CD14-positive monocyte (primary cell): ENCODE results near the gene GRK2. TPM values are rescaled to one million over a fixed set of nuclear protein-coding genes. Genes with fewer than 3 reads are reported as not detected.

Experiments
- DNase-seq, 3 donors: peaks; one replicate each; pipeline ENCODE4 v3.0.0-alpha.2; 2011 to 2022
- H2AFZ ChIP-seq: 2 replicates; pipeline ENCODE4 v1.6.0; 2012; ENCODE audit warnings: mild to moderate bottlenecking, low read depth, low read length, inconsistent platforms; ENCODE audit not compliant: insufficient read depth, poor library complexity, severe bottlenecking
- H3K27ac ChIP-seq, 2 donors: 1 replicate in 1 of 2; 2 replicates in 1 of 2; pipeline ENCODE4 v1.5.1; 2012 to 2013; ENCODE audit warnings: low read length in 2 of 2, control low read depth in 1 of 2, inconsistent platforms in 1 of 2, low read depth in 1 of 2, mild to moderate bottlenecking in 1 of 2
- H3K27me3 ChIP-seq, 2 donors: one replicate each; pipeline versions ENCODE4 v1.6.0 to v1.6.1; 2011 to 2013; ENCODE audit warnings: low read length in 2 of 2; ENCODE audit not compliant: control insufficient read depth in 2 of 2, insufficient read depth in 2 of 2
- H3K36me3 ChIP-seq, 2 donors: replicated peaks in 1 of 2; 1 replicate in 1 of 2; 2 replicates in 1 of 2; pipeline versions ENCODE4 v1.5.1 to v1.6.1; 2012 to 2013; ENCODE audit warnings: low read length in 2 of 2, control low read depth in 1 of 2, inconsistent platforms in 1 of 2, mild to moderate bottlenecking in 1 of 2; ENCODE audit not compliant: insufficient read depth in 2 of 2, control insufficient read depth in 1 of 2
- H3K4me1 ChIP-seq, 2 donors: 1 replicate in 1 of 2; 2 replicates in 1 of 2; pipeline versions ENCODE4 v1.5.1 to v1.6.1; 2012 to 2013; ENCODE audit warnings: low read length in 2 of 2, control low read depth in 1 of 2, inconsistent platforms in 1 of 2, mild to moderate bottlenecking in 1 of 2, moderate library complexity in 1 of 2; ENCODE audit not compliant: insufficient read depth in 2 of 2, control insufficient read depth in 1 of 2
- H3K4me2 ChIP-seq: replicated peaks from 2 replicates; pipeline ENCODE3; 2012; ENCODE audit warnings: low read length, moderate library complexity, mild to moderate bottlenecking; ENCODE audit not compliant: poor library complexity, severe bottlenecking; ENCODE audit errors: extremely low read depth
- H3K4me3 ChIP-seq, 3 experiments: fragments of 200-600 bp in 1 of 3; sonication (generic) in 1 of 3; replicated peaks in 1 of 3; 1 replicate in 2 of 3; 2 replicates in 1 of 3; pipeline ENCODE4 v1.5.1; 2011 to 2013; ENCODE audit warnings: low read length in 3 of 3, mild to moderate bottlenecking in 3 of 3, control low read depth in 2 of 3, low read depth in 2 of 3, inconsistent platforms in 1 of 3, moderate library complexity in 1 of 3
- H3K79me2 ChIP-seq: 2 replicates; pipeline ENCODE4 v1.6.0; 2012; ENCODE audit warnings: mild to moderate bottlenecking, control low read depth, inconsistent platforms, low read length, moderate library complexity; ENCODE audit not compliant: insufficient read depth
- H3K9ac ChIP-seq: 2 replicates; pipeline ENCODE4 v1.6.0; 2017; ENCODE audit warnings: low read length, mild to moderate bottlenecking; ENCODE audit not compliant: insufficient read depth, poor library complexity, severe bottlenecking
- H3K9me3 ChIP-seq, 2 donors: replicated peaks in 1 of 2; 1 replicate in 1 of 2; 2 replicates in 1 of 2; pipeline versions ENCODE4 v1.5.1 to v1.6.1; 2012 to 2013; ENCODE audit warnings: low read length in 2 of 2, control low read depth in 1 of 2; ENCODE audit not compliant: control insufficient read depth in 1 of 2, insufficient read depth in 1 of 2
- H4K20me1 ChIP-seq: 2 replicates; pipeline ENCODE4 v1.6.0; 2012; ENCODE audit warnings: mild to moderate bottlenecking, low read length, control low read depth, moderate library complexity; ENCODE audit not compliant: insufficient read depth
- H3K27ac Mint-ChIP-seq, 7 donors: one replicate each; pipeline ENCODE4 v1.8.0; 2020; ENCODE audit warnings: mild to moderate bottlenecking in 7 of 7, mixed read lengths in 7 of 7, moderate library complexity in 6 of 7, inconsistent platforms in 2 of 7
- H3K27me3 Mint-ChIP-seq, 3 donors: one replicate each; pipeline ENCODE4 v1.8.0; 2021 to 2022; ENCODE audit warnings: low read depth in 3 of 3, mild to moderate bottlenecking in 3 of 3, mixed read lengths in 3 of 3, moderate library complexity in 3 of 3, inconsistent platforms in 1 of 3
- H3K36me3 Mint-ChIP-seq, 2 donors: one replicate each; pipeline ENCODE4 v1.8.0; 2020; ENCODE audit warnings: mixed read lengths in 2 of 2, inconsistent platforms in 1 of 2, mild to moderate bottlenecking in 1 of 2
- H3K4me1 Mint-ChIP-seq: one replicate; pipeline ENCODE4 v1.8.0; 2020; ENCODE audit warnings: mild to moderate bottlenecking, mixed read lengths
- H3K4me3 Mint-ChIP-seq, 2 donors: one replicate each; pipeline ENCODE4 v1.8.0; 2020; ENCODE audit warnings: mild to moderate bottlenecking in 2 of 2, mixed read lengths in 2 of 2, moderate library complexity in 1 of 2
- H3K9me3 Mint-ChIP-seq, 7 donors: one replicate each; pipeline ENCODE4 v1.8.0; 2020 to 2022; ENCODE audit warnings: mixed read lengths in 7 of 7, mild to moderate bottlenecking in 6 of 7, moderate library complexity in 6 of 7, inconsistent platforms in 2 of 7
- CTCF ChIP-seq: fragments of 200-600 bp; IDR thresholded peaks from one replicate; pipeline ENCODE4 v1.8.0; 2022; ENCODE audit warnings: antibody characterized with exemption, mild to moderate bottlenecking
- WGBS: methylation state at CpG from one replicate; pipeline ENCODE4 v1.1.5; 2013; ENCODE audit warnings: missing lambda C conversion rate; ENCODE audit not compliant: insufficient coverage; 5-methylcytosine and 5-hydroxymethylcytosine counted together
- intact Hi-C, 2 donors: fragments of 100-400 bp; cut with micrococcal nuclease; formaldehyde crosslinking; loops; one replicate each; pipeline versions ENCODE4 v1.15.0 to v1.15.1; 2023
- polyA plus RNA-seq, 3 donors: library from polyadenylated mRNA; depleted of rRNA in 1 of 3; unstranded in 2 of 3; stranded (reverse) in 1 of 3; fragments of 300-500 nt in 2 of 3; fragments of >200 nt in 1 of 3; fragmentation: Illumina TruSeq in 2 of 3; gene quantifications; 1 replicate in 2 of 3; 2 replicates in 1 of 3; pipeline ENCODE4 v1.2.3, GENCODE V29; 2012 to 2021

Gene GRK2
- polyA plus RNA-seq, 3 donors, result 34.9 to 777 (median 43.0) TPM

DNA sequence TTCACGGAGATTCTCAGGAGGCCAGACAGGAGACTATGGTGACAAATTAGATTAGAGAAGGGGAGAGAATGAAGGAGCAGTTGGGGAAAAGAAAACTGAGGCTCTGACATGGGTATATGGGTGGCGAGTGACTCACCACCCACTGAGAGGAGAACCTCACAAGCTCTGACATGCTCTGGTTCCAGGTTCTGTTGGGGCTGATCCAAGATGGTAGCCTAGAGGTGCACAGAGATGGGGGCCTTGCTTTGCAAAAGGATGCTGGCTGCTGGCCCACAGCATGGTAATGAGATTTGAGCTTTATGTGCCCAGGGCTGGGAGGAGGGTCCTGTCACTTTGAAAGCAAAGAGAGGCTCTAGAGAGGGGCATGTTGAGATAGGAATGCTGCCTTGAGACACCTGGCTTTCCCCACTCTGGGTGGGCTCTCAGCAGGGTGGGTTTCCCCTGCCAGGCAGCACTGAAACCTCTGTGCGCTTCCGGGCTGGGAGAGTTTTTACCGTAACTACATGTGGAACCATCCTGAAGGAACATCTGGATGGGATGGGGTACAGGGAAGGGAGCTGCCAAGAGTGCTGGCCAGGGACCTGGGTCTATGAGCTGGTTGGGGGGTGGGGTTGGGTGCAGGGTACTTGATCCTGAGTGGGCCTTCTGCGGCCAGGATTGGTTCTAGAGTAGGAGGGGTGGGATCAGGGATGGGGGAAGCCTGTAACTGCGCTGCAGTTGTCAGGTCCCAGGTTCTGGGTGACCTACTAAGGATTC lies 1.2 kb upstream of the GRK2 start:
- intact Hi-C loops, result loop anchor here (5.0 kb wide), 2 partner anchors 37 to 117 kb away; partner anchors contain the start of gene SSH3 (in 1 of the 2)
- Histone ChIP-seq H3K4me1 (peaks cover 54 to 83% of the 10 kb centered on the region in 2 donors), H3K4me2 (no peak overlapping the region), H3K27ac (no peak overlapping the region), H3K9me3 (no peaks in the 10 kb centered on the region), H3K36me3 (peaks cover 17 to 20% of the 10 kb centered on the region in 2 donors), H3K27me3 (peaks cover 0 to 3% of the 10 kb centered on the region in 2 donors), H4K20me1 (peaks cover 29% of the 10 kb centered on the region), H2AFZ (no peak overlapping the region), H3K9ac (no peak overlapping the region), H3K4me3 (no peak overlapping the region), H3K79me2 (peaks cover 62% of the 10 kb centered on the region)
- WGBS, result 95% methylated on average over 3 of the region's 7 CpGs
- Mint-ChIP-seq H3K27ac (peak overlapping the region in 4 of 7 donors; percentile 11 to 81 (median 72)), H3K27me3 (peaks cover 12 to 24% (median 24%) of the 10 kb centered on the region in 3 donors), H3K4me1 (peaks cover 69% of the 10 kb centered on the region), H3K9me3 (peaks cover 0 to 2% (median 0%) of the 10 kb centered on the region in 7 donors), H3K4me3 (peak overlapping the region; percentile 73 to 77), H3K36me3 (peaks cover 26 to 30% of the 10 kb centered on the region in 2 donors)
- no peak for TF ChIP-seq CTCF
- peak in 1 of 3 donors; percentile 41 for DNase-seq

DNA sequence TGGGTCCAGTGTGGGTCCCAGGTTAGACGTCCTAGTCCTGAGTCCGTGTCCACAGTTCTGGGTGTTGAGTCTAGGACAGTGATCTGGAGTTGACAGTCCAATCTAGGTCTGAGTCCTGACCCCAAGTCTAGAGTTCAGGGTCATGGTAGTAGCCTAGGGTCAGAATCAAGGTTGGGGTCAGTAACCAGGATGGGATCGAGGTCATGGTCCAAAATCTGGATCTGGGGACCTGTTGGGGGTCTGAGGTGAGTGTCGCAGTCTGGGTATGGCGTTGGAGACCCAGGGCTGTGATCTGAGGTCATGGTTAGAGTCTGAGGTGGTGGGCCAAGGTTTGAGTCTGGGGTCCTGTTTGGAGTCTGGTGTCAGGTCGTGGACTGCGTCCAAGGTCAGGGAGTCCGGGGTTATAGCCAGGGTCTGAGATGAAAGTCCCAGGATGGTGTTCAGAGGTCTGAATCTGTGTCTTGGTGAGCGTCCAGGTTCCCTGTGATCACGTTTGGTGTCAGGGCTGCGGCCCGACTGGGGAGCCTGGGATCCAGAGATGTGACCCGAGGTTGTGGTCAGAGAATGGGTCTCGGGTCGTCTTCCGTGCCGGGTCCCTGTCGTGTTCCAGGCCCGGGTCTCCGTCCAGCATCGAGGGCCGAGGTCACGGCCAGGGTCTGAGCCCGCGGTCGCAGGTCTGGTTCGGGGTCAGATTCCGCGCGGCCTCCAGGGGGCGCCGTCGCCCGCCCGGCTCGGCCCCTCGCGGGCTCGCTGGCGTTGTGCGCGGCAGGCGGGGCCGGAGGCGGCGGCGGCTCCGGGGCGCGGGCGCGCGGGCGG lies 432 bp upstream of the GRK2 start:
- Histone ChIP-seq H3K9ac (no peak overlapping the region), H3K4me1 (peaks cover 62 to 90% of the 10 kb centered on the region in 2 donors), H3K9me3 (no peaks in the 10 kb centered on the region), H3K79me2 (peaks cover 70% of the 10 kb centered on the region), H3K27ac (no peak overlapping the region), H3K36me3 (peaks cover 20 to 21% of the 10 kb centered on the region in 2 donors), H3K4me3 (peak overlapping the region in 1 of 3 experiments; percentile 51), H3K4me2 (peak overlapping the region; percentile 54), H3K27me3 (peaks cover 0 to 3% of the 10 kb centered on the region in 2 donors), H2AFZ (peak overlapping the region; percentile 56), H4K20me1 (peaks cover 37% of the 10 kb centered on the region)
- peak; percentile 63 to 79 (median 71) for DNase-seq
- intact Hi-C loops, result loop anchor here (1.0 to 5.0 kb wide), 2 partner anchors 36 to 51 kb away; partner anchors contain the start of gene SSH3 (in 1 of the 2)
- H3K27ac Mint-ChIP-seq, result peak overlapping the region; percentile 40 to 93 (median 81)
- peaks cover 77% of the 10 kb centered on the region for H3K4me1 Mint-ChIP-seq
- 13% methylated on average over 54 of the region's 54 CpGs for WGBS
- peaks cover 8 to 17% (median 16%) of the 10 kb centered on the region in 3 donors for H3K27me3 Mint-ChIP-seq
- H3K9me3 Mint-ChIP-seq, result peaks cover 0 to 2% (median 0%) of the 10 kb centered on the region in 7 donors
- peak overlapping the region; percentile 73 to 77 for H3K4me3 Mint-ChIP-seq
- peaks cover 32 to 38% of the 10 kb centered on the region in 2 donors for H3K36me3 Mint-ChIP-seq
- peak; percentile 63 for TF ChIP-seq CTCF
